K562 (cell line): ENCODE measurements around the gene SCMH1. TPM values are rescaled to one million over a fixed set of nuclear protein-coding genes. Genes with fewer than 3 reads are reported as not detected.

Experiments
- ATAC-seq: fragments of 200-7000 bp; cut with Tn5 transposase; 3 replicates; pipeline ENCODE4 v1.9.1; 2020; ENCODE audit warnings: moderate library complexity
- BruUV-seq: library from RNA; stranded (reverse); fragments of 400-500 nt; replicated peaks from 2 replicates; lab custom pipeline; 2021; lab: Mats Ljungman, UMichigan
- CTCF ChIA-PET: fragments of 300-600 bp; formaldehyde crosslinking; extraction: SDS; loops from one replicate; lab custom pipeline; 2021; ENCODE audit warnings: low intra/inter-chr PET ratio; lab: Yijun Ruan, JAX
- POLR2A ChIA-PET: fragments of 300-600, 350-650 bp; sonication (Branson Sonifier 250); formaldehyde crosslinking; extraction: SDS; loops from one replicate; lab custom pipeline; 2021; ENCODE audit warnings: antibody characterized with exemption, inconsistent platforms; lab: Yijun Ruan, JAX
- DNase-seq, 4 experiments: peaks; one replicate each; pipeline versions ENCODE4 v3.0.0 to v3.0.0-alpha.2; 2011 to 2018; ENCODE audit warnings: low spot score in 3 of 4, mixed read lengths in 3 of 4; ENCODE audit errors: extremely low read depth in 1 of 4
- FAIRE-seq: peaks from 2 replicates; lab custom pipeline; 2011; peaks lifted over from hg19 to GRCh38; lab: Jason Lieb, UNC
- H2AFZ ChIP-seq: 2 replicates; pipeline ENCODE4 v1.6.0; 2011; ENCODE audit warnings: low read depth, low read length, control low read depth, inconsistent platforms
- H3K27ac ChIP-seq: fragments of 200-600 bp; 3 replicates; pipeline ENCODE4 v1.8.0; 2011; ENCODE audit warnings: low read depth, mild to moderate bottlenecking, control low read depth, inconsistent platforms, low read length, moderate library complexity, mixed read lengths; ENCODE audit errors: extremely low read depth
- H3K27me3 ChIP-seq, 2 experiments: fragments of 300-600 bp in 1 of 2; 2 replicates in 1 of 2; 3 replicates in 1 of 2; pipeline versions ENCODE4 v1.6.0 to v1.8.0; 2011; ENCODE audit warnings: inconsistent platforms in 2 of 2, low read length in 2 of 2, mild to moderate bottlenecking in 1 of 2, mixed read lengths in 1 of 2, moderate library complexity in 1 of 2; ENCODE audit not compliant: control insufficient read depth in 2 of 2, insufficient read depth in 2 of 2
- H3K36me3 ChIP-seq: fragments of 300-600 bp; 3 replicates; pipeline ENCODE4 v1.8.0; 2011; ENCODE audit warnings: mild to moderate bottlenecking, low read length, inconsistent platforms; ENCODE audit not compliant: control insufficient read depth, insufficient read depth
- H3K4me1 ChIP-seq, 2 experiments: fragments of 200-600 bp in 1 of 2; replicated peaks in 1 of 2; 2 replicates in 1 of 2; 3 replicates in 1 of 2; pipeline versions ENCODE4 v1.5.1 to v1.8.0; 2011; ENCODE audit warnings: inconsistent platforms in 2 of 2, low read length in 2 of 2, mild to moderate bottlenecking in 1 of 2, mixed read lengths in 1 of 2, moderate library complexity in 1 of 2; ENCODE audit not compliant: control insufficient read depth in 2 of 2, insufficient read depth in 2 of 2
- H3K4me2 ChIP-seq: 2 replicates; pipeline ENCODE4 v1.6.1; 2011; ENCODE audit warnings: low read length, control low read depth, inconsistent platforms, mixed read lengths; ENCODE audit not compliant: insufficient read depth
- H3K4me3 ChIP-seq: fragments of 200-600 bp; sonication (generic), shearing (Covaris generic); 2 replicates; pipeline ENCODE4 v1.5.1; 2016; ENCODE audit warnings: control low read depth, inconsistent platforms
- H3K79me2 ChIP-seq: fragments of 200-600 bp; 3 replicates; pipeline ENCODE4 v1.8.0; 2011; ENCODE audit warnings: low read length, inconsistent platforms; ENCODE audit not compliant: control insufficient read depth, insufficient read depth
- H3K9ac ChIP-seq, 2 experiments: 2 replicates each; pipeline versions ENCODE4 v1.6.0 to v1.6.1; 2011; ENCODE audit warnings: low read depth in 2 of 2, low read length in 2 of 2, control low read depth in 1 of 2, inconsistent platforms in 1 of 2, mild to moderate bottlenecking in 1 of 2, mixed read lengths in 1 of 2; ENCODE audit not compliant: insufficient read depth in 1 of 2
- H3K9me1 ChIP-seq: one replicate; pipeline ENCODE4 v1.6.0; 2011; ENCODE audit warnings: inconsistent platforms, mild to moderate bottlenecking, low read length, moderate library complexity; ENCODE audit not compliant: control insufficient read depth, insufficient read depth
- H3K9me3 ChIP-seq: replicated peaks from 2 replicates; pipeline ENCODE4 v1.5.1; 2011; ENCODE audit warnings: low read depth, low read length, inconsistent platforms; ENCODE audit not compliant: control insufficient read depth, insufficient read depth
- H4K20me1 ChIP-seq: replicated peaks from 2 replicates; pipeline ENCODE4 v1.6.1; 2011; ENCODE audit warnings: low read length, inconsistent platforms, mixed read lengths; ENCODE audit not compliant: control insufficient read depth, insufficient read depth
- ARID1B ChIP-seq: fragments of 450-650 bp; IDR thresholded peaks from 2 replicates; pipeline ENCODE4 v1.6.1; 2016; ENCODE audit warnings: antibody characterized with exemption, mild to moderate bottlenecking, inconsistent platforms
- ATF1 ChIP-seq, 2 experiments: fragments of 450-650 bp in 1 of 2; IDR thresholded peaks; 2 replicates each; pipeline ENCODE4 v1.6.1; 2016; ENCODE audit warnings: missing compliant biosample characterization in 1 of 2, missing genetic modification characterization in 1 of 2
- BACH1 ChIP-seq: fragments of 200-800 bp; sonication (Bioruptor generic); IDR thresholded peaks from 2 replicates; pipeline ENCODE4 v1.6.1; 2016; ENCODE audit warnings: missing genetic modification characterization, missing compliant biosample characterization
- BRD4 ChIP-seq: fragments of 200-600 bp; sonication (generic); IDR thresholded peaks from 2 replicates; pipeline ENCODE4 v1.6.1; 2017; ENCODE audit warnings: inconsistent platforms
- BRD9 ChIP-seq: fragments of 450-650 bp; IDR thresholded peaks from 2 replicates; pipeline ENCODE4 v1.6.1; 2018; ENCODE audit warnings: low read depth; ENCODE audit not compliant: partially characterized antibody
- C11orf30 ChIP-seq: fragments of 450-650 bp; IDR thresholded peaks from 2 replicates; pipeline ENCODE4 v1.6.1; 2016; ENCODE audit warnings: low read depth, mild to moderate bottlenecking
- CTBP1 ChIP-seq: fragments of 450-650 bp; IDR thresholded peaks from 2 replicates; pipeline ENCODE4 v1.6.1; 2016; ENCODE audit warnings: borderline replicate concordance
- EHMT2 ChIP-seq: fragments of 450-650 bp; IDR thresholded peaks from 2 replicates; pipeline ENCODE4 v1.6.1; 2018; ENCODE audit warnings: antibody characterized with exemption
- NFE2 ChIP-seq: IDR thresholded peaks from 2 replicates; pipeline ENCODE4 v1.6.1; 2014; ENCODE audit warnings: antibody characterized with exemption, low read depth
- NFE2L1 ChIP-seq: fragments of 450-650 bp; IDR thresholded peaks from 2 replicates; pipeline ENCODE4 v1.6.1; 2016; ENCODE audit warnings: missing genetic modification characterization, low read depth, mild to moderate bottlenecking, missing compliant biosample characterization, moderate library complexity, borderline replicate concordance
- PHTF2 ChIP-seq: fragments of 250-450 bp; sonication (Bioruptor Pico); IDR thresholded peaks from 2 replicates; pipeline ENCODE4 v1.5.0; 2021; ENCODE audit warnings: mild to moderate bottlenecking
- SMARCA4 ChIP-seq: fragments of 450-650 bp; IDR thresholded peaks from 2 replicates; pipeline ENCODE4 v1.6.1; 2016
- ZNF316 ChIP-seq: fragments of 450-650 bp; IDR thresholded peaks from 2 replicates; pipeline ENCODE4 v1.6.1; 2016
- ZSCAN29 ChIP-seq: fragments of 450-650 bp; IDR thresholded peaks from 2 replicates; pipeline ENCODE4 v1.6.1; 2017
- WGBS: fragments of 100-300 bp; shearing (Covaris generic); methylation state at CpG from one replicate; pipeline ENCODE4 v1.1.6; 2016; ENCODE audit warnings: low coverage, mixed read lengths; ENCODE audit not compliant: insufficient coverage; ENCODE audit errors: missing lambda C conversion rate; 5-methylcytosine and 5-hydroxymethylcytosine counted together
- in situ Hi-C: fragments of 300-500 bp; cut with MboI; formaldehyde crosslinking; loops from 4 replicates; pipeline ENCODE4 v1.15.0; 2018; ENCODE audit warnings: inconsistent platforms, mixed read lengths
- intact Hi-C: fragments of 100-400 bp; cut with micrococcal nuclease; formaldehyde crosslinking; loops from 2 replicates; pipeline ENCODE4 v1.14.2; 2022
- polyA plus RNA-seq, 8 experiments: library from polyadenylated mRNA; depleted of rRNA in 4 of 8; stranded (reverse) in 5 of 8; unstranded in 3 of 8; fragments of >200 nt; fragmentation: Nextera tagmentation in 2 of 8; fragmentation: Illumina TruSeq in 1 of 8; extraction: Ambion mirVana in 2 of 8; extraction: Trizol in 1 of 8; gene quantifications; 2 replicates each; pipeline versions ENCODE4 v1.2.1 to v1.2.3, GENCODE V29; 2011 to 2014; ENCODE audit warnings: inconsistent platforms in 1 of 8, missing spikeins in 1 of 8
- total RNA-seq, 7 experiments: library from RNA; depleted of rRNA in 6 of 7; stranded (reverse); fragments of >200 nt in 6 of 7; fragmentation: Illumina TruSeq in 2 of 7; extraction: Trizol in 2 of 7; gene quantifications; 2 replicates each; pipeline versions ENCODE4 v1.2.1 to v1.2.3, GENCODE V29; 2011 to 2021; ENCODE audit warnings: low replicate concordance in 1 of 7
- TF ChIP-seq, protein P1 (sequence below): fragments of 450-650 bp; IDR thresholded peaks from 2 replicates; pipeline ENCODE4 v1.6.1; 2016; ENCODE audit warnings: missing biosample characterization, missing genetic modification characterization
- TF ChIP-seq, protein P2 (sequence below): fragments of 450-650 bp; IDR thresholded peaks from 2 replicates; pipeline ENCODE4 v1.6.1; 2017; ENCODE audit warnings: antibody characterized with exemption, mild to moderate bottlenecking
- TF ChIP-seq, protein P3 (sequence below): fragments of 450-650 bp; IDR thresholded peaks from 2 replicates; pipeline ENCODE4 v1.6.1; 2016; ENCODE audit warnings: antibody characterized with exemption

SCMH1 gene
- total and polyA plus RNA-seq, 9 of the 15 experiments (the other 6 are each of a cell fraction or from before 2014, with no cell fraction given): 8.5 to 37.0 (median 26.8) TPM

DNA sequence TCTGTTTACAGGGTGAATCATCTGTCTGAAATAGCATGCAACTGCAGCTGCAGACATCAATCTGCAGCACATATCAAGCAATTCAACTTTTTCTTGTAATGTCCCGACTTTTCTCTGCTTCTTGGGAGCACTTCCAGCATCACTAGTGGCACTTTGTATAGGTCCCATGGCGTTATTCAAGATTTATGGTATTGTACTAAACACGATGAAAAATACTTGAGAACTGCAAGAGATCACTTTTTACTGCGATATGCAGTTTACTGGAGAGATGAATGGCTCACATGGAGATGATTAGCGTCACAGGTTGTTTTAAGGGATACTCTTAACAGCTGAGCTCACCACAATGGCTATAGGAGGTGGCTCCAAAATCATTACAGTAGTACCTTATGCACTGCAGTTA lies 7.2 kb upstream of the SCMH1 start (continued):
- TF ChIP-seq, protein P1, sequence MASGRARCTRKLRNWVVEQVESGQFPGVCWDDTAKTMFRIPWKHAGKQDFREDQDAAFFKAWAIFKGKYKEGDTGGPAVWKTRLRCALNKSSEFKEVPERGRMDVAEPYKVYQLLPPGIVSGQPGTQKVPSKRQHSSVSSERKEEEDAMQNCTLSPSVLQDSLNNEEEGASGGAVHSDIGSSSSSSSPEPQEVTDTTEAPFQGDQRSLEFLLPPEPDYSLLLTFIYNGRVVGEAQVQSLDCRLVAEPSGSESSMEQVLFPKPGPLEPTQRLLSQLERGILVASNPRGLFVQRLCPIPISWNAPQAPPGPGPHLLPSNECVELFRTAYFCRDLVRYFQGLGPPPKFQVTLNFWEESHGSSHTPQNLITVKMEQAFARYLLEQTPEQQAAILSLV (tag): no peak

DNA sequence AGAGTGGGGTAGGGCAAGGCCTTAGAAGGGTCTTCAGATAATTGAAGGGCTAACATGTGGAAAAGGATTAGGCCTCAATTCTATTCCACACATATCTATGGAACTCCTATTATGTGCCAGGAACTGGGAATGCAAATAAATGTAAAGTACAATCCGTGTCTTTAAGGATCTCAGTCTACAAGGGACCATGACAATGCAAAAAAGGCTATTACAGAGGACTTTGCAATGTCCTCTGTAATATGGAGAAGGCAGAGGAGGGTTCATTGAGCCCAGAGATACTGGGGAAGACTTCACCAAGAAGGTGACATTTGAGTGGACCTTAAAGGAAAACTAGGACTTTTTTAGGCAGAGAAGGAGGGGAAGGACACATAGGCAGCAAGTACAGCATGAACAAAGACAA lies 4.5 kb upstream of the SCMH1 start:
- intact Hi-C loops (loop anchor here (10.0 kb wide), 1 partner anchor 202 kb away; no protein-coding TSS in a partner anchor), in situ Hi-C loops (no loop called here)
- Histone ChIP-seq H3K27ac (no peak overlapping the region), H3K4me3 (no peak overlapping the region), H3K9me3 (no peaks in the 10 kb centered on the region), H3K79me2 (peaks cover 11% of the 10 kb centered on the region; the same call in 2 of the 3 replicates), H3K27me3 (no peaks in the 10 kb centered on the region), H4K20me1 (no peaks in the 10 kb centered on the region), H3K36me3 (no peaks in the 10 kb centered on the region), H3K4me2 (no peak overlapping the region), H2AFZ (no peak overlapping the region), H3K4me1 (peaks cover 19 to 36% of the 10 kb centered on the region in 2 experiments), H3K9ac (no peak overlapping the region), H3K9me1 (no peaks in the 10 kb centered on the region)
- BruUV-seq: no TSS peak
- peak; percentile 37 for FAIRE-seq
- peak; percentile 24; the same call in 1 of the 3 replicates for ATAC-seq
- ChIA-PET CTCF (no interaction called here), POLR2A (interaction anchor here (0.7 kb wide), 1 partner anchor 12 kb away, joined by 3 read pairs; no protein-coding TSS in a partner anchor)
- peak in 2 of 4 experiments; percentile 43 to 44 for DNase-seq
- WGBS: 0% methylated on average over 1 of the region's 1 CpG
- TF ChIP-seq ARID1B: peak; percentile 48
- peak; percentile 57; the same call in 1 of the 2 replicates for TF ChIP-seq BACH1
- peak; percentile 92 for TF ChIP-seq NFE2
- TF ChIP-seq PHTF2 (CRISPR knock-in tag): no peak
- TF ChIP-seq, protein P2, sequence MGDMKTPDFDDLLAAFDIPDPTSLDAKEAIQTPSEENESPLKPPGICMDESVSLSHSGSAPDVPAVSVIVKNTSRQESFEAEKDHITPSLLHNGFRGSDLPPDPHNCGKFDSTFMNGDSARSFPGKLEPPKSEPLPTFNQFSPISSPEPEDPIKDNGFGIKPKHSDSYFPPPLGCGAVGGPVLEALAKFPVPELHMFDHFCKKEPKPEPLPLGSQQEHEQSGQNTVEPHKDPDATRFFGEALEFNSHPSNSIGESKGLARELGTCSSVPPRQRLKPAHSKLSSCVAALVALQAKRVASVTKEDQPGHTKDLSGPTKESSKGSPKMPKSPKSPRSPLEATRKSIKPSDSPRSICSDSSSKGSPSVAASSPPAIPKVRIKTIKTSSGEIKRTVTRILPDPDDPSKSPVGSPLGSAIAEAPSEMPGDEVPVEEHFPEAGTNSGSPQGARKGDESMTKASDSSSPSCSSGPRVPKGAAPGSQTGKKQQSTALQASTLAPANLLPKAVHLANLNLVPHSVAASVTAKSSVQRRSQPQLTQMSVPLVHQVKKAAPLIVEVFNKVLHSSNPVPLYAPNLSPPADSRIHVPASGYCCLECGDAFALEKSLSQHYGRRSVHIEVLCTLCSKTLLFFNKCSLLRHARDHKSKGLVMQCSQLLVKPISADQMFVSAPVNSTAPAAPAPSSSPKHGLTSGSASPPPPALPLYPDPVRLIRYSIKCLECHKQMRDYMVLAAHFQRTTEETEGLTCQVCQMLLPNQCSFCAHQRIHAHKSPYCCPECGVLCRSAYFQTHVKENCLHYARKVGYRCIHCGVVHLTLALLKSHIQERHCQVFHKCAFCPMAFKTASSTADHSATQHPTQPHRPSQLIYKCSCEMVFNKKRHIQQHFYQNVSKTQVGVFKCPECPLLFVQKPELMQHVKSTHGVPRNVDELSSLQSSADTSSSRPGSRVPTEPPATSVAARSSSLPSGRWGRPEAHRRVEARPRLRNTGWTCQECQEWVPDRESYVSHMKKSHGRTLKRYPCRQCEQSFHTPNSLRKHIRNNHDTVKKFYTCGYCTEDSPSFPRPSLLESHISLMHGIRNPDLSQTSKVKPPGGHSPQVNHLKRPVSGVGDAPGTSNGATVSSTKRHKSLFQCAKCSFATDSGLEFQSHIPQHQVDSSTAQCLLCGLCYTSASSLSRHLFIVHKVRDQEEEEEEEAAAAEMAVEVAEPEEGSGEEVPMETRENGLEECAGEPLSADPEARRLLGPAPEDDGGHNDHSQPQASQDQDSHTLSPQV: 0 out of 2 replicates have a peak, but pooled peaks have one; percentile 33
- TF ChIP-seq BRD4: no peak
- peak; percentile 91 for TF ChIP-seq C11orf30
- TF ChIP-seq SMARCA4: peak; percentile 62
- peak; percentile 94 for TF ChIP-seq ZNF316
- TF ChIP-seq, protein P3, sequence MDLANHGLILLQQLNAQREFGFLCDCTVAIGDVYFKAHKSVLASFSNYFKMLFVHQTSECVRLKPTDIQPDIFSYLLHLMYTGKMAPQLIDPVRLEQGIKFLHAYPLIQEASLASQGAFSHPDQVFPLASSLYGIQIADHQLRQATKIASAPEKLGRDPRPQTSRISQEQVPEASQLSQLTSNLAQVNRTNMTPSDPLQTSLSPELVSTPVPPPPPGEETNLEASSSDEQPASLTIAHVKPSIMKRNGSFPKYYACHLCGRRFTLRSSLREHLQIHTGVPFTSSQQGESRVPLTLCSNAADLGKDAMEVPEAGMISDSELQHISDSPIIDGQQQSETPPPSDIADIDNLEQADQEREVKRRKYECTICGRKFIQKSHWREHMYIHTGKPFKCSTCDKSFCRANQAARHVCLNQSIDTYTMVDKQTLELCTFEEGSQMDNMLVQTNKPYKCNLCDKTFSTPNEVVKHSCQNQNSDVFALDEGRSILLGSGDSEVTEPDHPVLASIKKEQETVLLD: no peak
- peak; percentile 96 for TF ChIP-seq NFE2L1 (tag)
- no peak for TF ChIP-seq ATF1 (CRISPR knock-in tag; IDR thresholded peaks at IDR 0.05)
- TF ChIP-seq ATF1 (tag; IDR thresholded peaks at IDR 0.05): 0 out of 2 replicates have a peak, but pooled peaks have one; percentile 19
- TF ChIP-seq BRD9: peak; percentile 25
- no peak for TF ChIP-seq CTBP1
- TF ChIP-seq EHMT2: 0 out of 2 replicates have a peak, but pooled peaks have one; percentile 20
- peak; percentile 84 for TF ChIP-seq ZSCAN29
